Medulla oblongata (tissue), 1 donor: ENCODE results near the gene PTPRD.

Experiments
- DNase-seq: peaks from one replicate; pipeline ENCODE4 v3.0.0-alpha.2; 2015; ENCODE audit errors: extremely low spot score

The PTPRD gene

GRCh38 chr9:10612641-10613398, at the start of gene PTPRD:
Gene PTPRD, minus strand, starts transcription at chr9:10613002.
- DNase-seq = no peak

- DNase-seq = no peak
These were observed 49.2 kb upstream of the PTPRD start for GRCh38 chr9:10661994-10662393.

- DNase-seq = no peak
These were observed 48.6 kb upstream of the PTPRD start for GRCh38 chr9:10661376-10661775.

- DNase-seq = no peak
These were observed 38.2 kb upstream of the PTPRD start for GRCh38 chr9:10651012-10651411.

- no peak for DNase-seq
These were observed 36.3 kb upstream of the PTPRD start for GRCh38 chr9:10649076-10649475.

GRCh38 chr9:10633785-10634184, 21.0 kb upstream of the PTPRD start:
- no peak for DNase-seq

- DNase-seq = no peak
These were observed 1.5 kb upstream of the PTPRD start for GRCh38 chr9:10614196-10614800.

GRCh38 chr9:10613419-10613818, 617 bp upstream of the PTPRD start:
- DNase-seq = no peak

GRCh38 chr9:10605388-10605787, 7.4 kb downstream of the PTPRD start:
- no peak for DNase-seq

- DNase-seq = no peak
These were observed 7.9 kb downstream of the PTPRD start for GRCh38 chr9:10604927-10605326.

- DNase-seq = no peak
These were observed 15.0 kb downstream of the PTPRD start for GRCh38 chr9:10597801-10598200.

- no peak for DNase-seq
These were observed 18.3 kb downstream of the PTPRD start for GRCh38 chr9:10594482-10594881.

GRCh38 chr9:10586407-10586806, 26.4 kb downstream of the PTPRD start:
- DNase-seq = no peak

- no peak for DNase-seq
These were observed 41.1 kb downstream of the PTPRD start for GRCh38 chr9:10571699-10572098.

GRCh38 chr9:10566848-10567247, 46.0 kb downstream of the PTPRD start:
- no peak for DNase-seq

- no peak for DNase-seq
These were observed 50.0 kb downstream of the PTPRD start for GRCh38 chr9:10562581-10563343.

GRCh38 chr9:10548348-10548747, 64.5 kb downstream of the PTPRD start:
- no peak for DNase-seq

GRCh38 chr9:10538073-10538472, 74.7 kb downstream of the PTPRD start:
- no peak for DNase-seq

- DNase-seq = no peak
These were observed 78.0 kb downstream of the PTPRD start for GRCh38 chr9:10534850-10535249.

GRCh38 chr9:10525972-10526371, 86.8 kb downstream of the PTPRD start:
- no peak for DNase-seq

GRCh38 chr9:10523164-10523563, 89.6 kb downstream of the PTPRD start:
- DNase-seq = no peak

GRCh38 chr9:10512144-10512543, 100.7 kb downstream of the PTPRD start:
- no peak for DNase-seq

- DNase-seq = no peak
These were observed 123.9 kb downstream of the PTPRD start for GRCh38 chr9:10488937-10489336.
